Gastroesophageal sphincter (tissue), 4 donors: ENCODE data around the gene CLMP. TPM values are rescaled to one million over a fixed set of nuclear protein-coding genes. Genes with fewer than 3 reads are reported as not detected.
A peak's percentile ranks its signal among the peaks of the same experiment; 100 is the strongest.

Source experiments
- ATAC-seq: fragments of 150-250 bp; one replicate; pipeline ENCODE4 v1.9.1; 2016; ENCODE audit warnings: mild to moderate bottlenecking, moderate library complexity
- H3K27ac ChIP-seq, 4 donors: fragments of 200-600 bp; sonication (generic) in 3 of 4; 1 replicate in 3 of 4; 2 replicates in 1 of 4; pipeline ENCODE4 v1.5.1; 2016 to 2019
- H3K27me3 ChIP-seq: fragments of 200-600 bp; sonication (generic); one replicate; pipeline ENCODE4 v1.5.1; 2019
- H3K36me3 ChIP-seq, 2 donors: fragments of 200-600 bp; sonication (generic); one replicate each; pipeline ENCODE4 v1.5.1; 2019; ENCODE audit warnings: control low read depth in 1 of 2
- H3K4me1 ChIP-seq, 3 donors: fragments of 200-600 bp; sonication (generic); 1 replicate in 2 of 3; 2 replicates in 1 of 3; pipeline ENCODE4 v1.5.1; 2016 to 2019; ENCODE audit warnings: control low read depth in 2 of 3
- H3K4me3 ChIP-seq, 2 donors: fragments of 200-600 bp; sonication (generic); one replicate each; pipeline ENCODE4 v1.5.1; 2019; ENCODE audit warnings: mild to moderate bottlenecking in 1 of 2, moderate library complexity in 1 of 2
- H3K9me3 ChIP-seq, 3 donors: fragments of 200-600 bp; sonication (generic); one replicate each; pipeline ENCODE4 v1.5.1; 2017 to 2019; ENCODE audit warnings: control low read depth in 2 of 3
- EP300 ChIP-seq: sonication (generic); formaldehyde crosslinking; IDR thresholded peaks from one replicate; pipeline ENCODE4 v1.6.1; 2017; ENCODE audit warnings: antibody characterized with exemption, mild to moderate bottlenecking
- POLR2A ChIP-seq, 2 donors: fragments of 450-650 bp; IDR thresholded peaks; one replicate each; pipeline ENCODE4 v1.6.1; 2017; ENCODE audit warnings: antibody characterized with exemption in 2 of 2, mild to moderate bottlenecking in 2 of 2, moderate library complexity in 1 of 2
- POLR2AphosphoS5 ChIP-seq: sonication (generic); formaldehyde crosslinking; IDR thresholded peaks from one replicate; pipeline ENCODE4 v1.6.1; 2017; ENCODE audit warnings: antibody characterized with exemption
- WGBS, 2 donors: methylation state at CpG; one replicate each; pipeline ENCODE4 v1.1.5; 2018; ENCODE audit warnings: low coverage in 1 of 2; 5-methylcytosine and 5-hydroxymethylcytosine counted together
- total RNA-seq, 4 donors: library from RNA; depleted of rRNA; stranded (reverse); fragments of >200 nt; gene quantifications; one replicate each; pipeline ENCODE4 v1.1.0, GENCODE V29; 2016
- TF ChIP-seq, protein P1 (sequence below), 4 experiments: fragments of 200-600 bp in 2 of 4; fragments of 450-650 bp in 2 of 4; sonication (generic) in 1 of 4; IDR thresholded peaks; one replicate each; pipeline ENCODE4 v1.5.1; 2017 to 2019; ENCODE audit warnings: antibody characterized with exemption in 4 of 4, mild to moderate bottlenecking in 2 of 4, moderate library complexity in 2 of 4

Gene CLMP
- total RNA-seq, 4 donors from 2014 or later: 89.1 to 274 (median 151) TPM

DNA sequence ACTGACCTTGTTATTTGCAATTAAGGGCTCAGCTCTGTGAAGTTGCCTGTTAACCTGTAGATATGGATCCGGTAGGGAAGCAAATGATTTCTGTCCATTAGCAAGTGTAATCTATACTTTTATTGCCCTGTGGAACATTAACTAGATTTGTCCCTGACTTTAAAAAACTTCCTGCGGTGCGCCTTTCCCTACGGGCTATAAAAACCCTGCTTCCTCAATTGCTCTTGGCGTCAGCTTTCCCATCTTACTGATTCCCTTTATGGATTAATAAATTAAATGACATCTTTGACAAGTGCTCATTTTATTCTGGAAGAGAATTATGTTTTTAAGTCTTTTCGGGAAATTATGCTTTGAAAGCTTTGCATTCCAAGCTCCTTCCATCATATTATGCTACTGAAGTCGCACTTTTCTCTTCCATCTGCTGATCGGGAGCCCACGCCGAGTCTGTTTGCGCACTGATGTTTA, 18.3 kb upstream of the CLMP start:
- Histone ChIP-seq H3K27ac (peak overlapping the region in 3 of 4 donors; percentile 75 to 83 (median 82)), H3K4me1 (peaks cover 0 to 63% (median 14%) of the 10 kb centered on the region in 3 donors), H3K9me3 (no peaks in the 10 kb centered on the region), H3K4me3 (no peak overlapping the region), H3K36me3 (no peaks in the 10 kb centered on the region), H3K27me3 (no peaks in the 10 kb centered on the region)
- 78 to 85% methylated on average over 7 to 11 of the region's 11 CpGs for WGBS, 2 donors
- no peak for TF ChIP-seq POLR2A (IDR thresholded peaks at IDR 0.05)
- TF ChIP-seq, protein P1, sequence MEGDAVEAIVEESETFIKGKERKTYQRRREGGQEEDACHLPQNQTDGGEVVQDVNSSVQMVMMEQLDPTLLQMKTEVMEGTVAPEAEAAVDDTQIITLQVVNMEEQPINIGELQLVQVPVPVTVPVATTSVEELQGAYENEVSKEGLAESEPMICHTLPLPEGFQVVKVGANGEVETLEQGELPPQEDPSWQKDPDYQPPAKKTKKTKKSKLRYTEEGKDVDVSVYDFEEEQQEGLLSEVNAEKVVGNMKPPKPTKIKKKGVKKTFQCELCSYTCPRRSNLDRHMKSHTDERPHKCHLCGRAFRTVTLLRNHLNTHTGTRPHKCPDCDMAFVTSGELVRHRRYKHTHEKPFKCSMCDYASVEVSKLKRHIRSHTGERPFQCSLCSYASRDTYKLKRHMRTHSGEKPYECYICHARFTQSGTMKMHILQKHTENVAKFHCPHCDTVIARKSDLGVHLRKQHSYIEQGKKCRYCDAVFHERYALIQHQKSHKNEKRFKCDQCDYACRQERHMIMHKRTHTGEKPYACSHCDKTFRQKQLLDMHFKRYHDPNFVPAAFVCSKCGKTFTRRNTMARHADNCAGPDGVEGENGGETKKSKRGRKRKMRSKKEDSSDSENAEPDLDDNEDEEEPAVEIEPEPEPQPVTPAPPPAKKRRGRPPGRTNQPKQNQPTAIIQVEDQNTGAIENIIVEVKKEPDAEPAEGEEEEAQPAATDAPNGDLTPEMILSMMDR (IDR thresholded peaks at IDR 0.05): no peak
- no peak for TF ChIP-seq EP300
- no peak for TF ChIP-seq POLR2AphosphoS5
- ATAC-seq: no peak

DNA sequence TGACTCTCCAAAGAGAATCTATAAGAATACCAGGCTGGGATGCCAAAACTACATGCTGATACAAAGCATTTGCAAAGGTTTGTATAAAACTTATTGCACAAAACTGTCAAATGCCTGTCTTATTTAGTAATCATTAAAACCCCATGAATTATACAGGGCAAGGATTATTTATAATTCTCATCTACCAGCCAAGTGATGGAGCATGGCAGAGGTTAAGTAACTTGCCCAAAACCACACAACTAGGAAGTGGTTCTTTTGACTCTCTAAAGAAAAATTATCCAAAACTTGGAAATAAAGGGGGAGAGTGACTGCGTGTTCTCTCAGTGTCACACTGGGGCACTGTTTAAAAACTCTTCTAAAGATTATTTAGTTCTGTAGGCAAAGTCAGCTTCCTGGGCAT, 17.4 kb upstream of the CLMP start:
- WGBS, 2 donors: 22 to 44% methylated on average over 1 of the region's 1 CpG
- no peak for ATAC-seq

DNA sequence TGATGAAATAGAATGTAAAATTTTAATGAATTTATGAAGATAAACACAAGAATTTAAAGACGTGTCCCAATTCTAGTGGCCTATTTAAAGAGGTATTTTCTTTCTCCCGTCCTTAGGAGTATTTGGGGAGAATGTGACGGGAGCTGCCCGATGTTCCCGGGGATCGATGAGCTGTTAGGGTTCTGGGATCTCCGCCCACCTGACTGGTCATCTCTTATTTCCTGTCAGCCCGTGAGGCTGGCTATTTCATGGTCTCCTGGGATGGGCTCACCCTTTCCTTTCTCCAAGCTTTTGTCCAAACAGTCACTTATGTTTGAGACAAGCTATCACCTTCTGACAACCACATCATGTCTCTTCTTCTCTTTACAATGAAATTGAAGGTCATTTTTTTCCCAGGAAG, 16.9 kb upstream of the CLMP start:
- TF ChIP-seq, protein P1 (IDR thresholded peaks at IDR 0.05): no peak
- TF ChIP-seq POLR2AphosphoS5 (no peak), POLR2A (IDR thresholded peaks at IDR 0.05) (no peak)
- WGBS, 2 donors: 32 to 50% methylated on average over 8 of the region's 8 CpGs
- H3K9me3 ChIP-seq: no peaks in the 10 kb centered on the region
- H3K27me3 ChIP-seq: no peaks in the 10 kb centered on the region
- H3K27ac ChIP-seq: peak overlapping the region; percentile 52 to 83 (median 78)
- H3K4me3 ChIP-seq: no peak overlapping the region
- no peak for ATAC-seq
- no peaks in the 10 kb centered on the region for H3K36me3 ChIP-seq
- H3K4me1 ChIP-seq: peaks cover 0 to 64% (median 8%) of the 10 kb centered on the region in 3 donors

More for the DNA sequence above, 17.4 kb upstream of the CLMP start:
- Histone ChIP-seq H3K27ac (peak overlapping the region; percentile 52 to 83 (median 78)), H3K4me1 (peaks cover 0 to 61% (median 8%) of the 10 kb centered on the region in 3 donors), H3K4me3 (no peak overlapping the region), H3K36me3 (no peaks in the 10 kb centered on the region), H3K9me3 (no peaks in the 10 kb centered on the region), H3K27me3 (no peaks in the 10 kb centered on the region)
- no peak for TF ChIP-seq EP300
- TF ChIP-seq, protein P1 (IDR thresholded peaks at IDR 0.05): no peak
- no peak for TF ChIP-seq POLR2AphosphoS5
- TF ChIP-seq POLR2A (IDR thresholded peaks at IDR 0.05): no peak

DNA sequence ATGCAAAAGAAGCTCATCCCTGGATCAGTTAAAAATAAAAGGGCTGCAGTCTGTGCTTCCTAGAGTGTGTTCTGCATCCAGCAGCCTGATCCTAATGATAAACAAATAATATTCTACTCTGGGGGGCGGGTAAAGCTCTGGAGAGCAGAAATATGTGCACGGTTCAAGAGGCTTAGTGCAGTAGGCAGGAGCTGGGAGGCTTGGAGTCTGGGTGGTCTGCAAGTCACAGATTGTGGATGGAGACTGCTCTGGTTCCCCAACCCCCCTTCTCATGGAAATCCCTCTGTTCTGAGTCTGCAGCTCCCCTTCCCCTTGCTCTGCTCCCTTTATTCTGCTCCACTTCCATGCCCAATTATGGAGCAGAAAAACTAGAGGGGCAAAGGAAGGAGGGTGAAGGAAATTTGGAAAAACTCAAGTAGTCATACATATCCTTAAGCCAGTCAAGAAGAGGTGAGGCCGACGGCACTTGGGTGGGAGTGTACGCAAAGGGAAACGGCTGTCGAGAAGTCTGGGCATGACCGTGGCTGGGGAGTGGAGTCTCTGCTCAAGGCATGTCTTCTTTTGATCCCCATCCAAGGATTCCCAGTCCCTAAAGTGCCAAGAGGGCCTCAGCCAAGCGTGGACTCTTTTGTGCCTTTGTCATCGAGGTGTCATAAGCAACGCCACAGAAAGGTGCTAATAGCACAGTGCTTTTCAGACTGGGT, 16.3 kb upstream of the CLMP start:
- ATAC-seq: no peak
- Histone ChIP-seq H3K4me1 (peaks cover 0 to 71% (median 8%) of the 10 kb centered on the region in 3 donors), H3K27ac (peak overlapping the region; percentile 52 to 83 (median 78)), H3K36me3 (no peaks in the 10 kb centered on the region), H3K9me3 (no peaks in the 10 kb centered on the region), H3K4me3 (no peak overlapping the region), H3K27me3 (no peaks in the 10 kb centered on the region)
- no peak for TF ChIP-seq EP300
- no peak for TF ChIP-seq POLR2AphosphoS5
- TF ChIP-seq POLR2A (IDR thresholded peaks at IDR 0.05): no peak
- TF ChIP-seq, protein P1 (IDR thresholded peaks at IDR 0.05): no peak
- 54% methylated on average over 9 of the region's 11 CpGs; no CpG with 5 or more reads in 1 of the 2 donors for WGBS, 2 donors

DNA sequence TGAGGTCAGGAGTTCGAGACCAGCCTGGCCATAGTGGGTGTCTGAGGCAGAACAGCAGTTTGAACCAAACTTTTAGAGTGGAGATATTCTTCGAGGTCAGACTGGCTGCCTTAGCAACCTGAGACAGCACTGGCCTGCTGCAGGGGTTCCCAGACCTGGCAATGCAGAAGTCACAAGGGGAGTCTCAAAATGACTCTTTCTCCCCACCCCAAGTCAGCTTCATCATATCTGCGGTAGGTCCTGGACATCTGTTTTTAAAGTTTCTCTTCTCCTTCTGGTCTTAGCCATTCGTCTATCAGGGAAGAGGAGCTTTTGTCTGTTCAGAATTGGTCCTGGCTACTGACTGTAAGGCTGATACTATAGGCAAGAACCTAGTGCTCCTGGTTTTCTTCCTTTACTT, 14.5 kb upstream of the CLMP start:
- Histone ChIP-seq H3K27ac (peak overlapping the region in 3 of 4 donors; percentile 69 to 83 (median 82)), H3K4me3 (no peak overlapping the region), H3K4me1 (peaks cover 0 to 75% (median 8%) of the 10 kb centered on the region in 3 donors), H3K36me3 (no peaks in the 10 kb centered on the region), H3K27me3 (no peaks in the 10 kb centered on the region), H3K9me3 (no peaks in the 10 kb centered on the region)
- TF ChIP-seq POLR2AphosphoS5: no peak
- no peak for TF ChIP-seq POLR2A (IDR thresholded peaks at IDR 0.05)
- TF ChIP-seq, protein P1 (IDR thresholded peaks at IDR 0.05): no peak
- no peak for TF ChIP-seq EP300
- ATAC-seq: no peak
- WGBS, 2 donors: 67 to 70% methylated on average over 1 to 3 of the region's 4 CpGs
